Astrocyte (in vitro differentiated cells and primary cell): Measurements from ENCODE around the gene MAP3K14. TPM values are rescaled to one million over a fixed set of nuclear protein-coding genes. Genes with fewer than 3 reads are reported as not detected.
A peak's percentile ranks its signal among the peaks of the same experiment; 100 is the strongest.

Experiments
- DNase-seq: peaks from one replicate; pipeline ENCODE4 v3.0.0-alpha.2; 2010; ENCODE audit warnings: low read depth
- FAIRE-seq: peaks from 2 replicates; lab custom pipeline; 2011; peaks lifted over from hg19 to GRCh38; lab: Jason Lieb, UNC
- H2AFZ ChIP-seq: 2 replicates; pipeline ENCODE4 v1.6.0; 2012; ENCODE audit warnings: low read depth, low read length, inconsistent platforms
- H3K27ac ChIP-seq: 2 replicates; pipeline ENCODE4 v1.5.1; 2011; ENCODE audit warnings: low read depth, low read length, inconsistent platforms
- H3K27me3 ChIP-seq: 2 replicates; pipeline ENCODE4 v1.6.0; 2011; ENCODE audit warnings: low read length, inconsistent platforms; ENCODE audit not compliant: insufficient read depth
- H3K36me3 ChIP-seq: 2 replicates; pipeline ENCODE4 v1.5.1; 2011; ENCODE audit warnings: low read length, inconsistent platforms; ENCODE audit not compliant: insufficient read depth
- H3K4me1 ChIP-seq: 2 replicates; pipeline ENCODE4 v1.5.1; 2011; ENCODE audit warnings: low read length, inconsistent platforms; ENCODE audit not compliant: insufficient read depth
- H3K4me2 ChIP-seq: 2 replicates; pipeline ENCODE4 v1.6.0; 2012; ENCODE audit warnings: low read length, inconsistent platforms
- H3K4me3 ChIP-seq: 2 replicates; pipeline ENCODE4 v1.5.1; 2011; ENCODE audit warnings: low read depth, mild to moderate bottlenecking, low read length, inconsistent platforms; ENCODE audit not compliant: insufficient read depth
- H3K79me2 ChIP-seq: 2 replicates; pipeline ENCODE4 v1.6.0; 2012; ENCODE audit warnings: mild to moderate bottlenecking, low read length, inconsistent platforms; ENCODE audit not compliant: insufficient read depth
- H3K9ac ChIP-seq: 2 replicates; pipeline ENCODE4 v1.6.0; 2012; ENCODE audit warnings: mild to moderate bottlenecking, low read length, inconsistent platforms
- H3K9me3 ChIP-seq: 2 replicates; pipeline ENCODE4 v1.5.1; 2012; ENCODE audit warnings: low read depth, mild to moderate bottlenecking, low read length, inconsistent platforms; ENCODE audit not compliant: insufficient read depth
- H4K20me1 ChIP-seq: 2 replicates; pipeline ENCODE4 v1.6.0; 2012; ENCODE audit warnings: low read length, inconsistent platforms; ENCODE audit not compliant: insufficient read depth
- H3K27ac Mint-ChIP-seq: one replicate; pipeline ENCODE4 v1.8.0; 2021; ENCODE audit warnings: mild to moderate bottlenecking, mixed read lengths; ENCODE audit not compliant: unreplicated experiment
- H3K27me3 Mint-ChIP-seq: one replicate; pipeline ENCODE4 v1.8.0; 2021; ENCODE audit warnings: low read depth, mixed read lengths; ENCODE audit not compliant: unreplicated experiment
- H3K36me3 Mint-ChIP-seq: one replicate; pipeline ENCODE4 v1.8.0; 2021; ENCODE audit warnings: low read depth, mixed read lengths; ENCODE audit not compliant: unreplicated experiment
- H3K4me1 Mint-ChIP-seq: one replicate; pipeline ENCODE4 v1.8.0; 2021; ENCODE audit warnings: low read depth, mixed read lengths; ENCODE audit not compliant: unreplicated experiment
- H3K4me3 Mint-ChIP-seq: one replicate; pipeline ENCODE4 v1.8.0; 2021; ENCODE audit warnings: mild to moderate bottlenecking, moderate library complexity, mixed read lengths; ENCODE audit not compliant: unreplicated experiment
- H3K9me3 Mint-ChIP-seq: one replicate; pipeline ENCODE4 v1.8.0; 2021; ENCODE audit warnings: mild to moderate bottlenecking, mixed read lengths; ENCODE audit not compliant: unreplicated experiment
- EZH2 ChIP-seq: IDR thresholded peaks from 2 replicates; pipeline ENCODE4 v1.6.1; 2012; ENCODE audit warnings: mild to moderate bottlenecking, low read length, inconsistent platforms; ENCODE audit not compliant: insufficient read depth
- total RNA-seq: library from RNA; stranded (reverse); gene quantifications from 2 replicates; pipeline ENCODE4 v1.2.1, GENCODE V29; 2021
- TF ChIP-seq, protein P1 (sequence below): IDR thresholded peaks from 2 replicates; pipeline ENCODE4 v1.5.1; 2011; ENCODE audit warnings: low read depth, mild to moderate bottlenecking, inconsistent platforms, low read length, moderate library complexity; ENCODE audit not compliant: insufficient read depth

Gene MAP3K14
- total RNA-seq, 1 donor from 2014 or later, result 10.8 TPM

DNA sequence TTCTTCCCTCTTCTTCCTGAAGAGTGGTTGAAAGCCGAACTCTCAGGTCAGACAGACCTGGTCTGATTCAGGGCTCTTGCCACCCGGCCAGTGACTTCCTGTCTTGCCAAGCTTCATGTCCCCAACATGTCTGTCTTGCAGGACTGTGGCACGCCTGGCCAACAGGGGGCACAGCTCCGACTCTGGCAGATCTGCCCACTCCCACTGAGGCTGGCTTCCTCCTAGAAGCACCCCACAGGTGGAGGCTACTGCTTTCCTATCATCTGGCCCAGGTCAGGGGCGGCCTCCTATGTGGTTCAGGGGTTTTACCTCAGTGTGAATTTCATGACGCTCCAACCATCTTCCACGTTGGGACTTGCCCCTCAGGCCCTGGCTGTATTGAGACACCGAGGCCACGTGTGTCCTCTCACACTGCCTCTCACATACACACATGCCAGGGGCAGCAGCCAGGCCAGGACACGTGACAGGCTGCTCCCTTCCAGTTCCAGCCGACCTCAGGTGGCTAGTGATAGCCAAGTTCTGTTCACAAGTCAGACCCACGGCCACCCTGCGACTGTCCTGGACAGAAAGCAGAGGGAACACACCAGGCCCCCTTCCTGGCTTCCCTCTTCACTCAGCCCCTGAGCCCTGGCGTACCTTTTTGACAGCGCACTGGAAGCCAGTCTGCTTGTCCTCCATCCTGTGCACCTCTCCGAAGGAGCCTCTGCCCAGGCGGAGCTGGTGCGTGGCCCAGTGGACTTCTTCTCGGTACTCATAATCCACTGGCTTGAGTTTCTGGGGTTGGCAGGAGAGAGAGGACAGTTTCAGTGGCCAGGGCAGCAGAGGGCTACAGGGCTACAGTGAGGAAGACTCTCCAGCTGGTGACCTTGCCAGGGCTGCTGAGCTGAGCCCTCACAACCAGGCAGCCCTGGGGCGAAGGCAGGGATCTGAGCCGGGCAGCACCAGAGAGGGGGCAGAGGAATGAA lies 32.4 kb downstream of the MAP3K14 start:
- peak overlapping the region; percentile 9 for H3K27ac Mint-ChIP-seq
- Histone ChIP-seq H3K4me2 (no peak overlapping the region), H3K4me3 (no peak overlapping the region), H3K27me3 (no peaks in the 10 kb centered on the region), H3K4me1 (peaks cover 14% of the 10 kb centered on the region), H2AFZ (no peak overlapping the region), H3K9me3 (peaks cover 2% of the 10 kb centered on the region), H3K36me3 (peaks cover 49% of the 10 kb centered on the region), H3K27ac (no peak overlapping the region), H3K79me2 (peaks cover 23% of the 10 kb centered on the region), H3K9ac (no peak overlapping the region), H4K20me1 (peaks cover 48% of the 10 kb centered on the region)
- no peak for TF ChIP-seq EZH2
- TF ChIP-seq, protein P1, sequence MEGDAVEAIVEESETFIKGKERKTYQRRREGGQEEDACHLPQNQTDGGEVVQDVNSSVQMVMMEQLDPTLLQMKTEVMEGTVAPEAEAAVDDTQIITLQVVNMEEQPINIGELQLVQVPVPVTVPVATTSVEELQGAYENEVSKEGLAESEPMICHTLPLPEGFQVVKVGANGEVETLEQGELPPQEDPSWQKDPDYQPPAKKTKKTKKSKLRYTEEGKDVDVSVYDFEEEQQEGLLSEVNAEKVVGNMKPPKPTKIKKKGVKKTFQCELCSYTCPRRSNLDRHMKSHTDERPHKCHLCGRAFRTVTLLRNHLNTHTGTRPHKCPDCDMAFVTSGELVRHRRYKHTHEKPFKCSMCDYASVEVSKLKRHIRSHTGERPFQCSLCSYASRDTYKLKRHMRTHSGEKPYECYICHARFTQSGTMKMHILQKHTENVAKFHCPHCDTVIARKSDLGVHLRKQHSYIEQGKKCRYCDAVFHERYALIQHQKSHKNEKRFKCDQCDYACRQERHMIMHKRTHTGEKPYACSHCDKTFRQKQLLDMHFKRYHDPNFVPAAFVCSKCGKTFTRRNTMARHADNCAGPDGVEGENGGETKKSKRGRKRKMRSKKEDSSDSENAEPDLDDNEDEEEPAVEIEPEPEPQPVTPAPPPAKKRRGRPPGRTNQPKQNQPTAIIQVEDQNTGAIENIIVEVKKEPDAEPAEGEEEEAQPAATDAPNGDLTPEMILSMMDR, result peak; percentile 8
- H3K4me1 Mint-ChIP-seq, result peaks cover 12% of the 10 kb centered on the region
- no peaks in the 10 kb centered on the region for H3K27me3 Mint-ChIP-seq
- no peaks in the 10 kb centered on the region for H3K9me3 Mint-ChIP-seq
- peaks cover 20% of the 10 kb centered on the region for H3K36me3 Mint-ChIP-seq
- FAIRE-seq, result no peak
- no peak for DNase-seq
- H3K4me3 Mint-ChIP-seq, result no peak overlapping the region

- Mint-ChIP-seq H3K4me3 (peak overlapping the region; percentile 27), H3K9me3 (no peaks in the 10 kb centered on the region), H3K4me1 (peaks cover 12% of the 10 kb centered on the region), H3K27me3 (no peaks in the 10 kb centered on the region), H3K36me3 (peaks cover 19% of the 10 kb centered on the region), H3K27ac (no peak overlapping the region)
- Histone ChIP-seq H3K4me3 (no peak overlapping the region), H3K9me3 (peaks cover 2% of the 10 kb centered on the region), H4K20me1 (peaks cover 42% of the 10 kb centered on the region), H3K27ac (no peak overlapping the region), H3K4me1 (peaks cover 14% of the 10 kb centered on the region), H3K79me2 (peaks cover 15% of the 10 kb centered on the region), H3K36me3 (peaks cover 47% of the 10 kb centered on the region), H3K9ac (peak overlapping the region; percentile 45), H3K27me3 (no peaks in the 10 kb centered on the region), H2AFZ (no peak overlapping the region), H3K4me2 (peak overlapping the region; percentile 30)
- no peak for FAIRE-seq
- TF ChIP-seq EZH2, result no peak
- TF ChIP-seq, protein P1, result no peak
- no peak for DNase-seq
Observed at GRCh38 chr17:45283711-45284110, 33.1 kb downstream of the MAP3K14 start.
